Smooth muscle cell (in vitro differentiated cells): ENCODE results near the gene ITPR2. TPM values are rescaled to one million over a fixed set of nuclear protein-coding genes. Genes with fewer than 3 reads are reported as not detected.

Experiments
- DNase-seq: peaks from one replicate; lab custom pipeline; 2025; ENCODE audit not compliant: unreplicated experiment; lab: John Stamatoyannopoulos, UW
- H2AFZ ChIP-seq: fragments of 200-600 bp; sonication (generic); 2 replicates; pipeline ENCODE4 v1.6.0; 2016; ENCODE audit warnings: antibody characterized with exemption, low read depth, mild to moderate bottlenecking
- H3F3A ChIP-seq: fragments of 200-600 bp; sonication (generic); 2 replicates; pipeline ENCODE4 v1.6.0; 2017; ENCODE audit warnings: antibody characterized with exemption, low read depth
- H3K27ac ChIP-seq: fragments of 200-600 bp; sonication (generic); 2 replicates; pipeline ENCODE4 v1.5.1; 2016; ENCODE audit warnings: low read depth, mild to moderate bottlenecking
- H3K27me3 ChIP-seq: fragments of 200-600 bp; sonication (generic); 2 replicates; pipeline ENCODE4 v1.6.1; 2016; ENCODE audit warnings: low read depth, mild to moderate bottlenecking
- H3K36me3 ChIP-seq: fragments of 200-600 bp; sonication (generic); 2 replicates; pipeline ENCODE4 v1.5.1; 2016; ENCODE audit warnings: low read depth
- H3K4me1 ChIP-seq: fragments of 200-600 bp; sonication (generic); 2 replicates; pipeline ENCODE4 v1.5.1; 2016; ENCODE audit warnings: low read depth
- H3K4me2 ChIP-seq: fragments of 200-600 bp; sonication (generic); 2 replicates; pipeline ENCODE4 v1.6.0; 2016; ENCODE audit warnings: mild to moderate bottlenecking
- H3K4me3 ChIP-seq: fragments of 200-600 bp; sonication (generic); 2 replicates; pipeline ENCODE4 v1.5.1; 2016; ENCODE audit warnings: mild to moderate bottlenecking
- H3K79me2 ChIP-seq: fragments of 200-600 bp; sonication (generic); 2 replicates; pipeline ENCODE4 v1.6.0; 2016; ENCODE audit warnings: low read depth, mild to moderate bottlenecking
- H3K9ac ChIP-seq: fragments of 200-600 bp; sonication (generic); 2 replicates; pipeline ENCODE4 v1.6.0; 2016; ENCODE audit warnings: low read depth
- H3K9me3 ChIP-seq: fragments of 200-600 bp; sonication (generic); replicated peaks from 2 replicates; pipeline ENCODE4 v1.5.1; 2016; ENCODE audit warnings: low read depth
- H4K20me1 ChIP-seq: fragments of 200-600 bp; sonication (generic); 2 replicates; pipeline ENCODE4 v1.6.0; 2016; ENCODE audit warnings: low read depth
- CTCF ChIP-seq: fragments of 200-600 bp; sonication (generic); IDR thresholded peaks from 2 replicates; pipeline ENCODE4 v1.5.1; 2017; ENCODE audit warnings: borderline replicate concordance, mild to moderate bottlenecking, antibody characterized with exemption; ENCODE audit not compliant: insufficient read depth, poor library complexity, severe bottlenecking
- WGBS: methylation state at CpG from one replicate; pipeline ENCODE4 v1.1.7; 2016; ENCODE audit warnings: low lambda C conversion rate; 5-methylcytosine and 5-hydroxymethylcytosine counted together
- polyA plus RNA-seq: library from polyadenylated mRNA; unstranded; fragments of >200 nt; fragmentation: Nextera tagmentation; extraction: Ambion mirVana; gene quantifications from 2 replicates; pipeline ENCODE4 v1.2.1, GENCODE V29; 2016
- total RNA-seq: library from RNA; depleted of rRNA; stranded (reverse); fragments of >200 nt; gene quantifications from 2 replicates; pipeline ENCODE4 v1.2.3, GENCODE V29; 2014

Gene ITPR2
- total and polyA plus RNA-seq, 2 experiments from 2014 or later, result 6.8 to 17.4 TPM

- Histone ChIP-seq H3K9ac (no peak overlapping the region), H3K9me3 (no peaks in the 10 kb centered on the region), H3K4me2 (no peak overlapping the region), H3K4me1 (no peaks in the 10 kb centered on the region), H3K27me3 (no peaks in the 10 kb centered on the region), H4K20me1 (no peaks in the 10 kb centered on the region), H3F3A (no peaks in the 10 kb centered on the region), H2AFZ (no peak overlapping the region), H3K4me3 (no peak overlapping the region), H3K79me2 (no peaks in the 10 kb centered on the region), H3K27ac (no peak overlapping the region), H3K36me3 (no peaks in the 10 kb centered on the region)
- 96% methylated on average over 1 of the region's 1 CpG for WGBS
- no peak for TF ChIP-seq CTCF
- no peak for DNase-seq
Observed at GRCh38 chr12:26488351-26488750, 344.6 kb downstream of the ITPR2 start.

GRCh38 chr12:26473291-26473690 lies 359.7 kb downstream of the ITPR2 start:
- H3K4me2 ChIP-seq, result no peak overlapping the region
- no peak for DNase-seq
- no peaks in the 10 kb centered on the region for H3K79me2 ChIP-seq
- H3K9ac ChIP-seq, result no peak overlapping the region
- no peak for TF ChIP-seq CTCF
- no peaks in the 10 kb centered on the region for H3K27me3 ChIP-seq
- no peaks in the 10 kb centered on the region for H3K4me1 ChIP-seq
- H4K20me1 ChIP-seq, result no peaks in the 10 kb centered on the region
- no peak overlapping the region for H3K4me3 ChIP-seq
- H3K36me3 ChIP-seq, result no peaks in the 10 kb centered on the region
- H3K27ac ChIP-seq, result no peak overlapping the region
- no peaks in the 10 kb centered on the region for H3K9me3 ChIP-seq
- H2AFZ ChIP-seq, result no peak overlapping the region
- WGBS, result 90% methylated on average over 1 of the region's 1 CpG
- no peaks in the 10 kb centered on the region for H3F3A ChIP-seq

GRCh38 chr12:26471560-26471959 lies 361.4 kb downstream of the ITPR2 start:
- no peaks in the 10 kb centered on the region for H3K36me3 ChIP-seq
- no peak overlapping the region for H3K4me2 ChIP-seq
- H3K9me3 ChIP-seq, result no peaks in the 10 kb centered on the region
- H3K4me3 ChIP-seq, result no peak overlapping the region
- H4K20me1 ChIP-seq, result no peaks in the 10 kb centered on the region
- H2AFZ ChIP-seq, result no peak overlapping the region
- H3K9ac ChIP-seq, result no peak overlapping the region
- no peak overlapping the region for H3K27ac ChIP-seq
- H3K27me3 ChIP-seq, result no peaks in the 10 kb centered on the region
- H3K4me1 ChIP-seq, result no peaks in the 10 kb centered on the region
- TF ChIP-seq CTCF, result no peak
- no peaks in the 10 kb centered on the region for H3K79me2 ChIP-seq
- H3F3A ChIP-seq, result no peaks in the 10 kb centered on the region
- no peak for DNase-seq

GRCh38 chr12:26469421-26470180 lies 363.4 kb downstream of the ITPR2 start:
- no peaks in the 10 kb centered on the region for H3K9me3 ChIP-seq
- H3K27me3 ChIP-seq, result no peaks in the 10 kb centered on the region
- no peaks in the 10 kb centered on the region for H3K79me2 ChIP-seq
- no peak overlapping the region for H3K4me3 ChIP-seq
- no peaks in the 10 kb centered on the region for H4K20me1 ChIP-seq
- DNase-seq, result no peak
- TF ChIP-seq CTCF, result no peak
- H3K4me2 ChIP-seq, result no peak overlapping the region
- H3K4me1 ChIP-seq, result no peaks in the 10 kb centered on the region
- H3K27ac ChIP-seq, result no peak overlapping the region
- 95% methylated on average over 6 of the region's 6 CpGs for WGBS
- H3F3A ChIP-seq, result no peaks in the 10 kb centered on the region
- no peaks in the 10 kb centered on the region for H3K36me3 ChIP-seq
- no peak overlapping the region for H3K9ac ChIP-seq
- H2AFZ ChIP-seq, result no peak overlapping the region
